HG03025 (cell line): Measurements from ENCODE around the gene SLC4A2.
A peak's percentile ranks its signal among the peaks of the same experiment; 100 is the strongest.

Experiments used
- ATAC-seq: cut with Tn5 transposase; IDR thresholded peaks from one replicate; pipeline ENCODE4 v1.9.1; 2021; ENCODE audit warnings: mild to moderate bottlenecking, moderate library complexity; ENCODE audit not compliant: unreplicated experiment, low FRiP score

Gene SLC4A2

GRCh38 chr7:151123822-151124464 lies 64.6 kb downstream of the SLC4A2 start:
- peak; percentile 62 for ATAC-seq

GRCh38 chr7:151124481-151124880 lies 65.1 kb downstream of the SLC4A2 start:
- no peak for ATAC-seq

- ATAC-seq, result no peak
Measured at GRCh38 chr7:151124899-151125399, 65.6 kb downstream of the SLC4A2 start.

DNA sequence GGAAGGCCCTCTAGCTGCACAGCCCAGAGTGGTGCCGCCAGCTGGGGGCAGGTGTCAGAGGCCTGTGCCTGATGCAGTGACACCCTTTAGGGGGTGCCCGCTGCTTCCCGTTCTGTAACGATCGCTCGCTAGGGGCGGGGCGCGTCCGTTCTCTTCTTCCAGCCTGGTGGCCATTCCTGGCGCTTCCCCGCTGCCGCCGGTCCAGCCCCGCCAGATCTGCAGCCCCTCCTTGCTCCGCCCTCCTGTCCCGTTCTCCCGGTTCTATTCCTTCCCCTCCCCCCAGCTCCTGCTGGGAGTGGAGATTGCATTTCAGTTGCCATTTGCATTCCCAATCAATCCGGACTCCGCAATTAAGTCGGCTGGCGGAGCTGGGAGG lies 66.1 kb downstream of the SLC4A2 start:
- ATAC-seq, result no peak

GRCh38 chr7:151125846-151126481 lies 66.6 kb downstream of the SLC4A2 start:
- no peak for ATAC-seq
